Measurements from ENCODE around the gene RNF151.

Gene RNF151

DNA sequence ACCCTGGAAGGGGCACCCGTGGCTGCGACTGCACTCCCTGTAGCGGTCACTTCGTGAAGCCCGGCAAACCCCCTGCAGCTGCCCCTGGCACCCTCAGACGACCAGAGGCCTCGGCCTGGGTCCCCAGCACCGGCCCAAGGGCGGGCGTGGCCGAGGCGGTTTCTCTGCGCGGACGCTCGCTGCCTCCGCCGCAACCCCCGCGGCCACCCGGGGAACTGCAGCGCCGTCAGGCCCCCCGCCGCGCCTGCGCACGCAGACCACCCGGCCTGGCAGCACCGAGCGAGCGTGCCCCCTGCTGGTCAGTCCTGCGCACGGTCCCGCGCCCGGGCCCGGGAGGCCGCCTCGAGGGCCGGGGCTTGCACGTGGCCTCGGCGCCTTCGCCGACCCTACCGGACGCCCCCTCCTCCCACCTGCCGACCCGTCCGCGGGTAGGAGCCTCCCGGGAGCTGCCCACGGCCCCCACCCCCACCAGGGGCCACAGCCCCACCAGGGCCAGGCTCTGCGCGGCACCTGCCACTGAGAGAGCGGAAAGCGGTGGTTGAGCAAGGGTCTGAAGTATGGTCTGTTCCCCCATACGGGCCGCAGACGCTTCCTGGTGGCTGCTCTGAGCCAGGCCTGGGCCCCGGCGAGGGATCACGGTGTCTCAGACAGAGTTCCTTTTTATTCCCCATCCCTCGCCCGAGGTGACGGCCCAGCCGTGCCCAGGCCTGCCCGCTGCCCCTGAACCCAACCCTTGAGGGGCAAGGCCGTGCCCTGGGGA, 36.9 kb upstream of the RNF151 start:
- in situ Hi-C loops (cut with MboI; ENCODE audit: low sequenced_read_pairs, unreplicated experiment) = loop anchor here (10.0 kb wide), 1 partner anchor 65 kb away; no protein-coding TSS in a partner anchor

GRCh38 chr16:1930338-1930720, 36.3 kb upstream of the RNF151 start:
- TF ChIP-seq, protein P1, sequence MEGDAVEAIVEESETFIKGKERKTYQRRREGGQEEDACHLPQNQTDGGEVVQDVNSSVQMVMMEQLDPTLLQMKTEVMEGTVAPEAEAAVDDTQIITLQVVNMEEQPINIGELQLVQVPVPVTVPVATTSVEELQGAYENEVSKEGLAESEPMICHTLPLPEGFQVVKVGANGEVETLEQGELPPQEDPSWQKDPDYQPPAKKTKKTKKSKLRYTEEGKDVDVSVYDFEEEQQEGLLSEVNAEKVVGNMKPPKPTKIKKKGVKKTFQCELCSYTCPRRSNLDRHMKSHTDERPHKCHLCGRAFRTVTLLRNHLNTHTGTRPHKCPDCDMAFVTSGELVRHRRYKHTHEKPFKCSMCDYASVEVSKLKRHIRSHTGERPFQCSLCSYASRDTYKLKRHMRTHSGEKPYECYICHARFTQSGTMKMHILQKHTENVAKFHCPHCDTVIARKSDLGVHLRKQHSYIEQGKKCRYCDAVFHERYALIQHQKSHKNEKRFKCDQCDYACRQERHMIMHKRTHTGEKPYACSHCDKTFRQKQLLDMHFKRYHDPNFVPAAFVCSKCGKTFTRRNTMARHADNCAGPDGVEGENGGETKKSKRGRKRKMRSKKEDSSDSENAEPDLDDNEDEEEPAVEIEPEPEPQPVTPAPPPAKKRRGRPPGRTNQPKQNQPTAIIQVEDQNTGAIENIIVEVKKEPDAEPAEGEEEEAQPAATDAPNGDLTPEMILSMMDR (IDR thresholded peaks at IDR 0.05; ENCODE audit: borderline replicate concordance, control extremely low read depth, extremely low read depth, insufficient read depth, missing control alignments) = no peak
- in situ Hi-C loops (cut with MboI; ENCODE audit: low sequenced_read_pairs, unreplicated experiment) = loop anchor here (10.0 kb wide), 1 partner anchor 66 kb away; no protein-coding TSS in a partner anchor
- DNase-seq (ENCODE audit: low spot score) = no peak

More for the DNA sequence above, 36.9 kb upstream of the RNF151 start:
- DNase-seq (ENCODE audit: low spot score) = peak; percentile 99
- TF ChIP-seq, protein P1 (IDR thresholded peaks at IDR 0.05; ENCODE audit: borderline replicate concordance, control extremely low read depth, extremely low read depth, insufficient read depth, missing control alignments) = peak; percentile 98

DNA sequence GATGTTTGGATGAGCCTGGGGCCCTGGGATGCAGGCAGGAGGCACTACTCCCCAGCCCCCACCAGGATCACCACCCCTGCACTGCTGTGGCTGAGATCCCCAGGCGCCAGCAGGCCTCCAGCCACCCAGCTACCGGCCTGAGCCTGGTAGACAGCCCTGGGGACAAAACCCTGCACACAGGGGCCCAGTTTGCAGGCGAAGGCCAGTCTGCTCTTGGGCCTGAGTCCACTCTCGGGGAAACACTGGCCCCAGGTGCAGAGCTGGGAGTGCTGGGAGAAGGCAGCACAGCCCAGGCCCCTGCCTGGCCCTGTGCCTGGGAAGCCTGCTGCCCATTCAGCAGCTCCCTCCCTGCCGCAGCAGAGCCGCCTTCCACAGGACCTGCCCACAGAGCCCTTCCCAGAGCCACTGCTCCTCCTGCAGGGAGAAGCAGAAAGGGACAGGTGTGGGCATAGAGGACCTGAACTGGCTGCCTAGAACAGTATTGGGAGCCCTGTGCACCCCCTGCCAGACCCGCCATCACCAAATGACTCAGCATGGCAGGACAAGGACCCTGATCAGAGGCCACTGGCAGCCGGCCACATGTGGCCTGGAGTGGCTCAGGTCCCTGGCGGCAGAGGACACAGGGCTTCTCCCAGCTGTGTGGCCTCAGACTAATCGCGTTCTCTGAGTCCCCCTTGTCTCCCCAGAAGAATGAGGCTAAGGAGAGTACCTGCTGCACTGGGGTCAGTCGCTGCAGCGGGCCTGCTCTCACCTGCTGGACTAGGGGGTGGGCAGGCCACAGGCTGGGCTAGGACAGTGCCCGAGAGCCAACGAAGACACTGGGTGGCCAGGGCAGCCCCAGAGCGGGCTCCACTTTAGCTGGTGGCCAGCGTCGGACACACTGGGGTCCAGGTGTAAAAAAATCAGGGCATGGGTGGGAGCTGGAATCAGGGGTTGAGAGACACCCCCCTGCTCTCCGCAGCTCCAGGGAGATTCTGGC, 34.3 kb upstream of the RNF151 start:
- TF ChIP-seq, protein P1 (IDR thresholded peaks at IDR 0.05; ENCODE audit: borderline replicate concordance, control extremely low read depth, extremely low read depth, insufficient read depth, missing control alignments) = no peak
- DNase-seq (ENCODE audit: low spot score) = no peak

GRCh38 chr16:1933097-1933661, 33.5 kb upstream of the RNF151 start:
- in situ Hi-C loops (cut with MboI; ENCODE audit: low sequenced_read_pairs, unreplicated experiment) = loop anchor here (10.0 kb wide), 1 partner anchor 68 kb away; no protein-coding TSS in a partner anchor
- DNase-seq (ENCODE audit: low spot score) = no peak
- TF ChIP-seq, protein P1 (IDR thresholded peaks at IDR 0.05; ENCODE audit: borderline replicate concordance, control extremely low read depth, extremely low read depth, insufficient read depth, missing control alignments) = no peak

More for the DNA sequence above, 34.3 kb upstream of the RNF151 start:
- in situ Hi-C loops (cut with MboI; ENCODE audit: low sequenced_read_pairs, unreplicated experiment) = loop anchor here (10.0 kb wide), 1 partner anchor 68 kb away; no protein-coding TSS in a partner anchor

DNA sequence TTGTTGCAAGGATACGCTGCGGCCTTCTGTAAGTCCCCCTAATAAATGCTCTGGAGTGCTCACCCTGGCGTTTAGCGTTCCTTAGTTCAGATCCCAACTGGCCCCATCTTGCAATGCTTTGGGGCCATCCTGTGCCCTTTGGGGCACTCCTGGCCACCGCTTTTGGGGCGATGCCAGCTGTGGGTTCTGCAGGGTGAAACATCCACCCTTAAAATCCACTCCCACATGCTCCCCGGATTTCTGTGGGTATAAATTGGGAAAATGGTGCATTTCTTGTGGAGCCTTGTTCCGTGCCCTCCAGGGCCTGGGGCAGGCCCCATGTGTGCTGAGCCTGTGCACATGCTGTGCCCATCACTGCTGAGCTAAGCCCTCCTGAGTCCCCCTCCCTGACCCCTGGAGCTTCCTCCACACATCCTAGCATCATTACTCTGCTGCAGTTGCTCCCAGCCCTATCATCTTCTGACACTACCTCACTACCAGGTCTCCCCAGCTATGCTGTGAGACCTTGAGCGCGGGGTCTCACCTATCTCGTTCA, 29.6 kb upstream of the RNF151 start:
- in situ Hi-C loops (cut with MboI; ENCODE audit: low sequenced_read_pairs, unreplicated experiment) = loop anchor here (10.0 kb wide), 1 partner anchor 72 kb away; no protein-coding TSS in a partner anchor
- no peak for DNase-seq (ENCODE audit: low spot score)
- TF ChIP-seq, protein P1 (IDR thresholded peaks at IDR 0.05; ENCODE audit: borderline replicate concordance, control extremely low read depth, extremely low read depth, insufficient read depth, missing control alignments) = no peak
